Liver (tissue), 9 donors: ENCODE data around the gene CPLANE2. TPM values are rescaled to one million over a fixed set of nuclear protein-coding genes. Genes with fewer than 3 reads are reported as not detected.

Experiments
- DNase-seq: peaks from one replicate; pipeline ENCODE4 v3.0.0-alpha.2; 2017; ENCODE audit warnings: low spot score
- H3K27ac ChIP-seq, 2 donors: one replicate each; pipeline ENCODE4 v1.7.0; 2013; ENCODE audit warnings: inconsistent platforms in 2 of 2, low read length in 2 of 2, control low read depth in 1 of 2, low read depth in 1 of 2, mild to moderate bottlenecking in 1 of 2
- H3K27me3 ChIP-seq, 4 donors: one replicate each; pipeline versions ENCODE4 v1.6.1 to v1.7.0; 2013; ENCODE audit warnings: low read length in 3 of 4, inconsistent platforms in 1 of 4, mild to moderate bottlenecking in 1 of 4, moderate library complexity in 1 of 4; ENCODE audit not compliant: control insufficient read depth in 4 of 4, insufficient read depth in 4 of 4
- H3K36me3 ChIP-seq, 4 donors: one replicate each; pipeline versions ENCODE4 v1.6.1 to v1.7.0; 2013; ENCODE audit warnings: low read length in 3 of 4, mild to moderate bottlenecking in 3 of 4, low read depth in 1 of 4, moderate library complexity in 1 of 4; ENCODE audit not compliant: control insufficient read depth in 4 of 4, insufficient read depth in 3 of 4
- H3K4me1 ChIP-seq, 4 donors: one replicate each; pipeline versions ENCODE4 v1.6.1 to v1.7.0; 2013; ENCODE audit warnings: low read length in 3 of 4, mild to moderate bottlenecking in 3 of 4, moderate library complexity in 1 of 4; ENCODE audit not compliant: control insufficient read depth in 4 of 4, insufficient read depth in 4 of 4
- H3K4me3 ChIP-seq, 3 donors: one replicate each; pipeline versions ENCODE4 v1.6.1 to v1.7.0; 2013; ENCODE audit warnings: low read length in 3 of 3, control low read depth in 1 of 3, low read depth in 1 of 3, mild to moderate bottlenecking in 1 of 3
- H3K9ac ChIP-seq, 2 donors: one replicate each; pipeline ENCODE4 v1.7.0; 2013; ENCODE audit warnings: low read length in 2 of 2, mild to moderate bottlenecking in 2 of 2, moderate library complexity in 2 of 2, control low read depth in 1 of 2, low read depth in 1 of 2
- H3K9me3 ChIP-seq, 4 donors: one replicate each; pipeline versions ENCODE4 v1.6.1 to v1.7.0; 2013; ENCODE audit warnings: low read length in 3 of 4; ENCODE audit not compliant: control insufficient read depth in 4 of 4
- CTCF ChIP-seq: fragments of 150-350 bp; IDR thresholded peaks from 2 replicates; pipeline ENCODE4 v1.5.1; 2017; ENCODE audit warnings: improper control_type of control experiment, low read depth, low read length; ENCODE audit not compliant: missing input control
- EGR1 ChIP-seq, 2 donors: IDR thresholded peaks; 2 replicates each; pipeline ENCODE4 v1.6.1; 2016 to 2018; ENCODE audit warnings: antibody characterized with exemption in 2 of 2, low read depth in 2 of 2
- FOXA1 ChIP-seq: IDR thresholded peaks from 2 replicates; pipeline ENCODE4 v1.6.1; 2016; ENCODE audit warnings: antibody characterized with exemption
- FOXA2 ChIP-seq: IDR thresholded peaks from 2 replicates; pipeline ENCODE4 v1.6.1; 2016; ENCODE audit warnings: antibody characterized with exemption
- GABPA ChIP-seq, 2 donors: IDR thresholded peaks in 1 of 2; conservative IDR thresholded peaks in 1 of 2; 2 replicates each; pipeline ENCODE4 v1.6.1; 2016; ENCODE audit warnings: antibody characterized with exemption in 2 of 2, mild to moderate bottlenecking in 1 of 2, moderate library complexity in 1 of 2
- HNF4G ChIP-seq: IDR thresholded peaks from 2 replicates; pipeline ENCODE4 v1.6.1; 2016; ENCODE audit warnings: antibody characterized with exemption
- MAX ChIP-seq: IDR thresholded peaks from 2 replicates; pipeline ENCODE4 v1.6.1; 2016; ENCODE audit warnings: antibody characterized with exemption
- NR2F2 ChIP-seq: IDR thresholded peaks from 2 replicates; pipeline ENCODE4 v1.6.1; 2016; ENCODE audit warnings: antibody characterized with exemption
- RAD21 ChIP-seq, 2 donors: IDR thresholded peaks; 2 replicates each; pipeline ENCODE4 v1.6.1; 2016; ENCODE audit warnings: antibody characterized with exemption in 2 of 2, mild to moderate bottlenecking in 2 of 2
- REST ChIP-seq: IDR thresholded peaks from 2 replicates; pipeline ENCODE4 v1.6.1; 2016; ENCODE audit warnings: antibody characterized with exemption, mild to moderate bottlenecking
- RXRA ChIP-seq, 2 donors: IDR thresholded peaks; 2 replicates each; pipeline ENCODE4 v1.6.1; 2017 to 2018; ENCODE audit warnings: antibody characterized with exemption in 2 of 2, mild to moderate bottlenecking in 1 of 2
- TAF1 ChIP-seq: conservative IDR thresholded peaks from 2 replicates; pipeline ENCODE4 v1.6.1; 2016; ENCODE audit warnings: antibody characterized with exemption, mild to moderate bottlenecking
- WGBS: extraction: QIAGEN DNeasy Blood & Tissue Kit; methylation state at CpG from one replicate; pipeline ENCODE4 v1.1.7; 2013; 5-methylcytosine and 5-hydroxymethylcytosine counted together
- polyA plus RNA-seq, 2 donors: library from polyadenylated mRNA; stranded (reverse) in 1 of 2; unstranded in 1 of 2; fragments of 200-250 nt in 1 of 2; fragments of >200 nt in 1 of 2; fragmentation: Nextera tagmentation in 1 of 2; extraction: Ambion mirVana in 1 of 2; gene quantifications; one replicate each; pipeline versions ENCODE4 v1.2.1 to v1.2.3, GENCODE V29; 2013 to 2015
- total RNA-seq, 2 donors: library from RNA; depleted of rRNA; stranded (reverse); fragments of >200 nt; gene quantifications; one replicate each; pipeline ENCODE4 v1.2.3, GENCODE V29; 2014
- donor health status: healthy.
- donor health status: healthy.
- donor health status: healthy.
- donor health status: healthy.
- donor health status: healthy.

CPLANE2 gene
- total and polyA plus RNA-seq, 4 donors: 0.96 to 2.7 (median 2.5) TPM

GRCh38 chr1:16276302-16277030 lies 39.5 kb upstream of the CPLANE2 start:
- no peaks in the 10 kb centered on the region for H3K9me3 ChIP-seq
- H3K4me1 ChIP-seq: no peaks in the 10 kb centered on the region
- 91% methylated on average over 6 of the region's 6 CpGs for WGBS
- H3K9ac ChIP-seq: no peak overlapping the region
- DNase-seq: no peak
- no peaks in the 10 kb centered on the region for H3K27me3 ChIP-seq
- H3K27ac ChIP-seq: no peak overlapping the region
- no peaks in the 10 kb centered on the region for H3K36me3 ChIP-seq
- H3K4me3 ChIP-seq: no peak overlapping the region
- TF ChIP-seq REST (no peak), TAF1 (no peak)

GRCh38 chr1:16275591-16275990 lies 38.6 kb upstream of the CPLANE2 start:
- WGBS: 78% methylated on average over 7 of the region's 7 CpGs
- DNase-seq: no peak
- no peak overlapping the region for H3K4me3 ChIP-seq
- H3K36me3 ChIP-seq: no peaks in the 10 kb centered on the region
- no peak for TF ChIP-seq FOXA2
- no peak for TF ChIP-seq RAD21 (IDR thresholded peaks at IDR 0.05)
- no peak for TF ChIP-seq HNF4G
- no peak for TF ChIP-seq NR2F2
- TF ChIP-seq CTCF: no peak
- TF ChIP-seq REST: no peak
- no peak for TF ChIP-seq GABPA (IDR thresholded peaks at IDR 0.05 in 1 of 2, conservative IDR thresholded peaks at IDR 0.05 in 1 of 2)
- TF ChIP-seq MAX: no peak
- no peak for TF ChIP-seq RXRA (IDR thresholded peaks at IDR 0.05)
- TF ChIP-seq EGR1 (IDR thresholded peaks at IDR 0.05; ENCODE audit: low read depth in 2 of 2): no peak
- TF ChIP-seq FOXA1: no peak
- H3K27me3 ChIP-seq: no peaks in the 10 kb centered on the region
- H3K27ac ChIP-seq: no peak overlapping the region
- no peaks in the 10 kb centered on the region for H3K4me1 ChIP-seq
- H3K9me3 ChIP-seq: no peaks in the 10 kb centered on the region
- no peak overlapping the region for H3K9ac ChIP-seq
